Mucosa of stomach (tissue), 1 donor: ENCODE measurements around the gene OR6K3.

ENCODE experiments used
- H3K27me3 ChIP-seq: one replicate; pipeline ENCODE4 v1.7.0; 2013; ENCODE audit warnings: mild to moderate bottlenecking, low read length; ENCODE audit not compliant: control insufficient read depth, insufficient read depth
- H3K36me3 ChIP-seq: one replicate; pipeline ENCODE4 v1.7.0; 2013; ENCODE audit warnings: low read length; ENCODE audit not compliant: control insufficient read depth, insufficient read depth
- H3K4me1 ChIP-seq: one replicate; pipeline ENCODE4 v1.7.0; 2013; ENCODE audit warnings: mild to moderate bottlenecking, low read length; ENCODE audit not compliant: control insufficient read depth, insufficient read depth
- H3K4me3 ChIP-seq: one replicate; pipeline ENCODE4 v1.7.0; 2013; ENCODE audit warnings: low read length
- H3K9ac ChIP-seq: one replicate; pipeline ENCODE4 v1.7.0; 2013; ENCODE audit warnings: mild to moderate bottlenecking, low read length, moderate library complexity
- H3K9me3 ChIP-seq: one replicate; pipeline ENCODE4 v1.7.0; 2013; ENCODE audit warnings: mild to moderate bottlenecking, low read length, moderate library complexity; ENCODE audit not compliant: control insufficient read depth
- donor health status: Pancreatic carcinoma.

The OR6K3 gene

GRCh38 chr1:158720620-158721019 is at the start of gene OR6K3:
Gene OR6K3 (minus strand): TSS chr1:158720720. CDS start chr1:158718115, 2,605 bp downstream.
- H3K4me1 ChIP-seq: no peaks in the 10 kb centered on the region
- no peak within 1 kb of the TSS for H3K9ac ChIP-seq
- H3K4me3 ChIP-seq: no peak within 1 kb of the TSS
- H3K9me3 ChIP-seq: no peaks in the 10 kb centered on the region
- H3K36me3 ChIP-seq: no peaks in the 10 kb centered on the region
- H3K27me3 ChIP-seq: no peaks in the 10 kb centered on the region

GRCh38 chr1:158754420-158754819 is 33.9 kb upstream of the OR6K3 start, which contains the start of gene OR6K6:
Gene OR6K6 (plus strand): TSS chr1:158754720. CDS start chr1:158754888, 168 bp downstream.
- no peaks in the 10 kb centered on the region for H3K36me3 ChIP-seq
- H3K4me1 ChIP-seq: no peaks in the 10 kb centered on the region
- H3K9me3 ChIP-seq: no peaks in the 10 kb centered on the region
- H3K27me3 ChIP-seq: no peaks in the 10 kb centered on the region
- no peak within 1 kb of the TSS for H3K9ac ChIP-seq
- H3K4me3 ChIP-seq: no peak within 1 kb of the TSS

GRCh38 chr1:158752155-158752712 is 31.7 kb upstream of the OR6K3 start:
- Histone ChIP-seq H3K4me1 (no peaks in the 10 kb centered on the region), H3K27me3 (no peaks in the 10 kb centered on the region), H3K36me3 (no peaks in the 10 kb centered on the region), H3K4me3 (no peak overlapping the region), H3K9me3 (no peaks in the 10 kb centered on the region), H3K9ac (no peak overlapping the region)

- Histone ChIP-seq H3K27me3 (no peaks in the 10 kb centered on the region), H3K9me3 (no peaks in the 10 kb centered on the region), H3K4me3 (no peak overlapping the region), H3K4me1 (no peaks in the 10 kb centered on the region), H3K9ac (no peak overlapping the region), H3K36me3 (no peaks in the 10 kb centered on the region)
Measured at GRCh38 chr1:158735848-158736247, 15.3 kb upstream of the OR6K3 start.

- H3K4me1 ChIP-seq: no peaks in the 10 kb centered on the region
- H3K4me3 ChIP-seq: no peak overlapping the region
- no peaks in the 10 kb centered on the region for H3K36me3 ChIP-seq
- H3K27me3 ChIP-seq: no peaks in the 10 kb centered on the region
- H3K9me3 ChIP-seq: no peaks in the 10 kb centered on the region
- no peak overlapping the region for H3K9ac ChIP-seq
Measured at GRCh38 chr1:158732524-158732923, 12.0 kb upstream of the OR6K3 start.

GRCh38 chr1:158731707-158732106 is 11.2 kb upstream of the OR6K3 start:
- no peak overlapping the region for H3K4me3 ChIP-seq
- H3K27me3 ChIP-seq: no peaks in the 10 kb centered on the region
- no peaks in the 10 kb centered on the region for H3K9me3 ChIP-seq
- no peak overlapping the region for H3K9ac ChIP-seq
- no peaks in the 10 kb centered on the region for H3K4me1 ChIP-seq
- H3K36me3 ChIP-seq: no peaks in the 10 kb centered on the region

- Histone ChIP-seq H3K36me3 (no peaks in the 10 kb centered on the region), H3K4me1 (no peaks in the 10 kb centered on the region), H3K4me3 (no peak overlapping the region), H3K9me3 (no peaks in the 10 kb centered on the region), H3K27me3 (no peaks in the 10 kb centered on the region), H3K9ac (no peak overlapping the region)
Measured at GRCh38 chr1:158730453-158730852, 9.9 kb upstream of the OR6K3 start.

GRCh38 chr1:158728510-158729225 is 8.1 kb upstream of the OR6K3 start:
- Histone ChIP-seq H3K4me1 (no peaks in the 10 kb centered on the region), H3K36me3 (no peaks in the 10 kb centered on the region), H3K27me3 (no peaks in the 10 kb centered on the region), H3K9ac (no peak overlapping the region), H3K9me3 (no peaks in the 10 kb centered on the region), H3K4me3 (no peak overlapping the region)

- Histone ChIP-seq H3K36me3 (no peaks in the 10 kb centered on the region), H3K9me3 (no peaks in the 10 kb centered on the region), H3K27me3 (no peaks in the 10 kb centered on the region)
Measured at GRCh38 chr1:158724442-158724841, 3.9 kb upstream of the OR6K3 start.

GRCh38 chr1:158719664-158720063 is 856 bp downstream of the OR6K3 start:
- Histone ChIP-seq H3K4me1 (no peaks in the 10 kb centered on the region), H3K9ac (no peak overlapping the region), H3K4me3 (no peak overlapping the region), H3K36me3 (no peaks in the 10 kb centered on the region), H3K9me3 (no peaks in the 10 kb centered on the region), H3K27me3 (no peaks in the 10 kb centered on the region)

More at GRCh38 chr1:158724442-158724841, 3.9 kb upstream of the OR6K3 start:
- Histone ChIP-seq H3K4me3 (no peak overlapping the region), H3K4me1 (no peaks in the 10 kb centered on the region), H3K9ac (no peak overlapping the region)

GRCh38 chr1:158717344-158717743 is 3.2 kb downstream of the OR6K3 start:
- H3K9ac ChIP-seq: no peak overlapping the region
- H3K36me3 ChIP-seq: no peaks in the 10 kb centered on the region
- H3K4me3 ChIP-seq: no peak overlapping the region
- H3K4me1 ChIP-seq: no peaks in the 10 kb centered on the region
- no peaks in the 10 kb centered on the region for H3K9me3 ChIP-seq
- H3K27me3 ChIP-seq: no peaks in the 10 kb centered on the region

GRCh38 chr1:158716335-158716734 is 4.2 kb downstream of the OR6K3 start:
- Histone ChIP-seq H3K27me3 (no peaks in the 10 kb centered on the region), H3K36me3 (no peaks in the 10 kb centered on the region), H3K9me3 (no peaks in the 10 kb centered on the region), H3K9ac (no peak overlapping the region), H3K4me3 (no peak overlapping the region), H3K4me1 (no peaks in the 10 kb centered on the region)
